HEK293 (cell line): Measurements from ENCODE around the gene MTR.

ENCODE experiments used
- ZNF24 ChIP-seq: fragments of 450-650 bp; formaldehyde crosslinking; IDR thresholded peaks from 2 replicates; pipeline ENCODE4 v1.5.1; 2016; ENCODE audit warnings: missing biosample characterization, missing genetic modification characterization
- ZNF302 ChIP-seq: fragments of 450-650 bp; formaldehyde crosslinking; IDR thresholded peaks from 2 replicates; pipeline ENCODE4 v1.5.1; 2016; ENCODE audit warnings: missing biosample characterization, missing genetic modification characterization, low read depth
- ZNF416 ChIP-seq: fragments of 450-650 bp; formaldehyde crosslinking; IDR thresholded peaks from 2 replicates; pipeline ENCODE4 v1.5.1; 2016; ENCODE audit warnings: missing biosample characterization, missing genetic modification characterization
- TF ChIP-seq, protein P1 (sequence below): fragments of 450-650 bp; formaldehyde crosslinking; IDR thresholded peaks from 2 replicates; pipeline ENCODE4 v1.5.1; 2016; ENCODE audit warnings: missing biosample characterization, missing genetic modification characterization, low read depth
- TF ChIP-seq, protein P2 (sequence below): IDR thresholded peaks from 2 replicates; pipeline ENCODE4 v1.6.1; 2011; ENCODE audit warnings: mild to moderate bottlenecking, low read depth, low read length, borderline replicate concordance
- TF ChIP-seq, protein P3 (sequence below): fragments of 450-650 bp; formaldehyde crosslinking; IDR thresholded peaks from 2 replicates; pipeline ENCODE4 v1.5.1; 2016; ENCODE audit warnings: missing biosample characterization, missing genetic modification characterization
- TF ChIP-seq, protein P4 (sequence below): fragments of 450-650 bp; formaldehyde crosslinking; IDR thresholded peaks from 2 replicates; pipeline ENCODE4 v1.5.1; 2016; ENCODE audit warnings: missing biosample characterization, missing genetic modification characterization

DNA sequence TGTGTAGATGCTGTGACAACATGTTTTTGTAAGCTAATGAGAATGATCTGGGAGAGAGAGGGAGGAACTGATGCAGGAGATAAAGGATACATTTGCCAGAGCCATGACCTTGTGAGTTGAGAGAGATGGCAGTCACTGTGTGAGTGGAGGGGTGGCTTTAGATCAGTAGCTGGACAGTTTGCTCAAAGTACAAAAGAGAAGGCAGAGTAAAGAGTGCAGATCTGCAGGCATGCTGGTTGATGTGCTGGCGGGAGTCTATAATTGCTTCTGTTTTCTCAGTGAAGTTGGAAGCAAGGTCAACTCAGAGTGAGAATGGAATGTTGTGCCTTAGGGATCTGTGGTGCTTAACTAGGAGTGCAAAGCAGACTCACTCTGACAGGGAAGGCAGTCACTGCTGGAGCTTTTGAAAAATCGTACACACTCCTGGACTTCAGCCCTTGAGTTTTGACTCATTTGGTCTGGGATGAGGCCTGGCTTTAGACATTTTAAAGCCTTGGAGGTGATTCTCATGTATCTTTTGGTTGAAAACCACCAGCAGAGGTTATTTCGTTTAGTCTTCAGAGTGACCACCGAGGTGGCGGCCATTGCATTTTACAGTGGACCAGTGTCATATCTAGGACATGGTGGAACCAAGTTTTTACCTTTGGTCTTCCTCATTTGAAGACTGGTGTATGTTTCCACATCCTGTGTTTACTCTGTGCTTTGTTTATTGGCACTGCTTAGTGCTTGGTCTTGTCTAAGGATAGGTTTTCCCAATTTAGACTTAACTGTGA is 49.6 kb downstream of the MTR start:
- TF ChIP-seq, protein P1, sequence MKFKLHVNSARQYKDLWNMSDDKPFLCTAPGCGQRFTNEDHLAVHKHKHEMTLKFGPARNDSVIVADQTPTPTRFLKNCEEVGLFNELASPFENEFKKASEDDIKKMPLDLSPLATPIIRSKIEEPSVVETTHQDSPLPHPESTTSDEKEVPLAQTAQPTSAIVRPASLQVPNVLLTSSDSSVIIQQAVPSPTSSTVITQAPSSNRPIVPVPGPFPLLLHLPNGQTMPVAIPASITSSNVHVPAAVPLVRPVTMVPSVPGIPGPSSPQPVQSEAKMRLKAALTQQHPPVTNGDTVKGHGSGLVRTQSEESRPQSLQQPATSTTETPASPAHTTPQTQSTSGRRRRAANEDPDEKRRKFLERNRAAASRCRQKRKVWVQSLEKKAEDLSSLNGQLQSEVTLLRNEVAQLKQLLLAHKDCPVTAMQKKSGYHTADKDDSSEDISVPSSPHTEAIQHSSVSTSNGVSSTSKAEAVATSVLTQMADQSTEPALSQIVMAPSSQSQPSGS (tag by site-specific recombination): no peak
- TF ChIP-seq ZNF416 (tag by site-specific recombination): no peak
- TF ChIP-seq, protein P2, sequence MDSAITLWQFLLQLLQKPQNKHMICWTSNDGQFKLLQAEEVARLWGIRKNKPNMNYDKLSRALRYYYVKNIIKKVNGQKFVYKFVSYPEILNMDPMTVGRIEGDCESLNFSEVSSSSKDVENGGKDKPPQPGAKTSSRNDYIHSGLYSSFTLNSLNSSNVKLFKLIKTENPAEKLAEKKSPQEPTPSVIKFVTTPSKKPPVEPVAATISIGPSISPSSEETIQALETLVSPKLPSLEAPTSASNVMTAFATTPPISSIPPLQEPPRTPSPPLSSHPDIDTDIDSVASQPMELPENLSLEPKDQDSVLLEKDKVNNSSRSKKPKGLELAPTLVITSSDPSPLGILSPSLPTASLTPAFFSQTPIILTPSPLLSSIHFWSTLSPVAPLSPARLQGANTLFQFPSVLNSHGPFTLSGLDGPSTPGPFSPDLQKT: no peak
- TF ChIP-seq, protein P3, sequence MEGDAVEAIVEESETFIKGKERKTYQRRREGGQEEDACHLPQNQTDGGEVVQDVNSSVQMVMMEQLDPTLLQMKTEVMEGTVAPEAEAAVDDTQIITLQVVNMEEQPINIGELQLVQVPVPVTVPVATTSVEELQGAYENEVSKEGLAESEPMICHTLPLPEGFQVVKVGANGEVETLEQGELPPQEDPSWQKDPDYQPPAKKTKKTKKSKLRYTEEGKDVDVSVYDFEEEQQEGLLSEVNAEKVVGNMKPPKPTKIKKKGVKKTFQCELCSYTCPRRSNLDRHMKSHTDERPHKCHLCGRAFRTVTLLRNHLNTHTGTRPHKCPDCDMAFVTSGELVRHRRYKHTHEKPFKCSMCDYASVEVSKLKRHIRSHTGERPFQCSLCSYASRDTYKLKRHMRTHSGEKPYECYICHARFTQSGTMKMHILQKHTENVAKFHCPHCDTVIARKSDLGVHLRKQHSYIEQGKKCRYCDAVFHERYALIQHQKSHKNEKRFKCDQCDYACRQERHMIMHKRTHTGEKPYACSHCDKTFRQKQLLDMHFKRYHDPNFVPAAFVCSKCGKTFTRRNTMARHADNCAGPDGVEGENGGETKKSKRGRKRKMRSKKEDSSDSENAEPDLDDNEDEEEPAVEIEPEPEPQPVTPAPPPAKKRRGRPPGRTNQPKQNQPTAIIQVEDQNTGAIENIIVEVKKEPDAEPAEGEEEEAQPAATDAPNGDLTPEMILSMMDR (tag by site-specific recombination): no peak
- TF ChIP-seq ZNF302 (tag by site-specific recombination): no peak
- no peak for TF ChIP-seq ZNF24 (tag by site-specific recombination)
- TF ChIP-seq, protein P4, sequence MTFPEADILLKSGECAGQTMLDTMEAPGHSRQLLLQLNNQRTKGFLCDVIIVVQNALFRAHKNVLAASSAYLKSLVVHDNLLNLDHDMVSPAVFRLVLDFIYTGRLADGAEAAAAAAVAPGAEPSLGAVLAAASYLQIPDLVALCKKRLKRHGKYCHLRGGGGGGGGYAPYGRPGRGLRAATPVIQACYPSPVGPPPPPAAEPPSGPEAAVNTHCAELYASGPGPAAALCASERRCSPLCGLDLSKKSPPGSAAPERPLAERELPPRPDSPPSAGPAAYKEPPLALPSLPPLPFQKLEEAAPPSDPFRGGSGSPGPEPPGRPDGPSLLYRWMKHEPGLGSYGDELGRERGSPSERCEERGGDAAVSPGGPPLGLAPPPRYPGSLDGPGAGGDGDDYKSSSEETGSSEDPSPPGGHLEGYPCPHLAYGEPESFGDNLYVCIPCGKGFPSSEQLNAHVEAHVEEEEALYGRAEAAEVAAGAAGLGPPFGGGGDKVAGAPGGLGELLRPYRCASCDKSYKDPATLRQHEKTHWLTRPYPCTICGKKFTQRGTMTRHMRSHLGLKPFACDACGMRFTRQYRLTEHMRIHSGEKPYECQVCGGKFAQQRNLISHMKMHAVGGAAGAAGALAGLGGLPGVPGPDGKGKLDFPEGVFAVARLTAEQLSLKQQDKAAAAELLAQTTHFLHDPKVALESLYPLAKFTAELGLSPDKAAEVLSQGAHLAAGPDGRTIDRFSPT (tag by site-specific recombination): no peak
